ENCODE results near the gene ATP2C2. TPM values are rescaled to one million over a fixed set of nuclear protein-coding genes. Genes with fewer than 3 reads are reported as not detected.
"Not testable (repeated sequence)": the region's sequence is repeated elsewhere in the genome, so short reads cannot be mapped to it uniquely, and the experiment has no call there.

ATP2C2 gene
- total RNA-seq, 4 donors from 2014 or later: 1.3 TPM; not detected in 3

GRCh38 chr16:84419730-84420129, 51.4 kb downstream of the ATP2C2 start:
- no peak for ATAC-seq (ENCODE audit: low FRiP score)
- TF ChIP-seq CTCF (IDR thresholded peaks at IDR 0.05): no peak

GRCh38 chr16:84420556-84420955, 52.2 kb downstream of the ATP2C2 start:
- ATAC-seq (ENCODE audit: low FRiP score); DNase-seq (ENCODE audit: low spot score): not testable (repeated sequence)

More at GRCh38 chr16:84419730-84420129, 51.4 kb downstream of the ATP2C2 start:
- DNase-seq (ENCODE audit: low spot score): no peak

- no peak for TF ChIP-seq CTCF (IDR thresholded peaks at IDR 0.05)
- no peak for DNase-seq (ENCODE audit: low spot score)
- ATAC-seq (ENCODE audit: low FRiP score): no peak
Measured at GRCh38 chr16:84421081-84421937, 53.0 kb downstream of the ATP2C2 start.

- ATAC-seq (ENCODE audit: low FRiP score) (no peak), DNase-seq (ENCODE audit: low spot score) (no peak)
- no peak for TF ChIP-seq CTCF (IDR thresholded peaks at IDR 0.05)
Measured at GRCh38 chr16:84421938-84422220, 53.5 kb downstream of the ATP2C2 start.

GRCh38 chr16:84423416-84423837, 55.1 kb downstream of the ATP2C2 start:
- ATAC-seq (ENCODE audit: low FRiP score) (no peak), DNase-seq (ENCODE audit: low spot score) (no peak)
- TF ChIP-seq CTCF (IDR thresholded peaks at IDR 0.05): no peak

GRCh38 chr16:84425696-84426095, 57.4 kb downstream of the ATP2C2 start:
- no peak for ATAC-seq (ENCODE audit: low FRiP score)
- DNase-seq (ENCODE audit: low spot score): no peak
- no peak for TF ChIP-seq CTCF (IDR thresholded peaks at IDR 0.05)

DNA sequence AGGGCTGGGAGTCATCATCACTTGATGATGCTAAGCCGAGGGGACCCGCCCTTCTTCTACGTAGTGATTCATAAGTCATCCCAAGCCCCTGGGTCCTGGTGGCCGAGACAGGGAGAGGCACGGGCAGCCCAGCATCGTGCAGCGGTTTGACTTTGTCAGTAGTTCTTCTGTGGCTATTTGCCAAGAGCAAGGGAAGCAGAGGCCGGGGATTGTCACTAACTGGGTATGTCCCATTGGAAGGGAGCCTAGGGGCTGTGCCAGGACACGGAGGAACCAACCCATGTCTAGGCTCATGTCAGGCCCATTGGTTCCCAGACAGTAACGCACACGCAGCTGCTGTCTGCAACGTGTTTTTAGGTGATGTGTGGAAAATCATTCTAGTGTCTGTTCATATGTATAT, 58.5 kb downstream of the ATP2C2 start:
- DNase-seq (ENCODE audit: low spot score) (no peak), ATAC-seq (ENCODE audit: low FRiP score) (no peak)
- no peak for TF ChIP-seq CTCF (IDR thresholded peaks at IDR 0.05)
